Vagina (tissue), 2 donors: ENCODE data around the gene MKRN2. TPM values are rescaled to one million over a fixed set of nuclear protein-coding genes. Genes with fewer than 3 reads are reported as not detected.

Source experiments
- DNase-seq, 2 donors: peaks; one replicate each; pipeline ENCODE4 v3.0.0-alpha.2; 2017; ENCODE audit errors: extremely low spot score in 2 of 2
- H3K27ac ChIP-seq: fragments of 200-600 bp; sonication (generic); one replicate; pipeline ENCODE4 v1.5.1; 2019
- H3K27me3 ChIP-seq: fragments of 200-600 bp; sonication (generic); one replicate; pipeline ENCODE4 v1.5.1; 2019
- H3K36me3 ChIP-seq, 2 donors: fragments of 200-600 bp; sonication (generic); one replicate each; pipeline ENCODE4 v1.5.1; 2017 to 2019
- H3K4me1 ChIP-seq: fragments of 200-600 bp; sonication (generic); one replicate; pipeline ENCODE4 v1.5.1; 2019
- H3K4me3 ChIP-seq, 2 donors: fragments of 200-600 bp; sonication (generic); 1 replicate in 1 of 2; 2 replicates in 1 of 2; pipeline ENCODE4 v1.5.1; 2016 to 2019
- H3K9me3 ChIP-seq: fragments of 200-600 bp; sonication (generic); one replicate; pipeline ENCODE4 v1.5.1; 2019
- CTCF ChIP-seq, 3 experiments: fragments of 450-650 bp in 2 of 3; fragments of 200-600 bp in 1 of 3; sonication (generic) in 1 of 3; IDR thresholded peaks; one replicate each; pipeline ENCODE4 v1.5.1; 2017 to 2019; ENCODE audit warnings: antibody characterized with exemption in 3 of 3, mild to moderate bottlenecking in 2 of 3, moderate library complexity in 2 of 3
- POLR2A ChIP-seq, 2 donors: fragments of 450-650 bp; IDR thresholded peaks; one replicate each; pipeline ENCODE4 v1.6.1; 2017; ENCODE audit warnings: antibody characterized with exemption in 2 of 2, mild to moderate bottlenecking in 2 of 2, moderate library complexity in 2 of 2
- POLR2AphosphoS5 ChIP-seq, 2 donors: sonication (generic); formaldehyde crosslinking; IDR thresholded peaks; one replicate each; pipeline ENCODE4 v1.9.0; 2017; ENCODE audit warnings: antibody characterized with exemption in 2 of 2, mild to moderate bottlenecking in 2 of 2, low read depth in 1 of 2; ENCODE audit not compliant: insufficient read depth in 1 of 2
- intact Hi-C: fragments of 100-400 bp; cut with DNase I; formaldehyde crosslinking; loops from one replicate; pipeline ENCODE4 v1.15.1; 2023
- total RNA-seq: library from RNA; depleted of rRNA; stranded (reverse); fragments of >200 nt; gene quantifications from one replicate; pipeline ENCODE4 v1.2.3, GENCODE V29; 2016

MKRN2 gene
- total RNA-seq, 1 donor from 2014 or later, result 28.5 TPM

GRCh38 chr3:12585970-12586369, 29.1 kb downstream of the MKRN2 start:
- intact Hi-C loops, result no loop called here
- Histone ChIP-seq H3K4me1 (no peaks in the 10 kb centered on the region), H3K36me3 (peaks cover 0 to 83% of the 10 kb centered on the region in 2 donors), H3K27me3 (no peaks in the 10 kb centered on the region), H3K4me3 (no peak overlapping the region), H3K27ac (no peak overlapping the region), H3K9me3 (no peaks in the 10 kb centered on the region)
- TF ChIP-seq POLR2AphosphoS5 (IDR thresholded peaks at IDR 0.05; ENCODE audit: insufficient read depth in 1 of 2, low read depth in 1 of 2), result no peak
- no peak for TF ChIP-seq POLR2A (IDR thresholded peaks at IDR 0.05)
- TF ChIP-seq CTCF (IDR thresholded peaks at IDR 0.05), result no peak
- no peak for DNase-seq

- Histone ChIP-seq H3K27ac (no peak overlapping the region), H3K36me3 (peaks cover 0 to 84% of the 10 kb centered on the region in 2 donors), H3K4me1 (no peaks in the 10 kb centered on the region), H3K27me3 (no peaks in the 10 kb centered on the region), H3K4me3 (no peak overlapping the region), H3K9me3 (no peaks in the 10 kb centered on the region)
- intact Hi-C loops, result no loop called here
- no peak for TF ChIP-seq POLR2A (IDR thresholded peaks at IDR 0.05)
- no peak for TF ChIP-seq CTCF (IDR thresholded peaks at IDR 0.05)
- TF ChIP-seq POLR2AphosphoS5 (IDR thresholded peaks at IDR 0.05; ENCODE audit: insufficient read depth in 1 of 2, low read depth in 1 of 2), result no peak
- no peak for DNase-seq
Measured at GRCh38 chr3:12586403-12586802, 29.5 kb downstream of the MKRN2 start.

- no peak overlapping the region for H3K27ac ChIP-seq
- H3K27me3 ChIP-seq, result no peaks in the 10 kb centered on the region
- H3K4me3 ChIP-seq, result no peak overlapping the region
- H3K9me3 ChIP-seq, result no peaks in the 10 kb centered on the region
- peaks cover 0 to 78% of the 10 kb centered on the region in 2 donors for H3K36me3 ChIP-seq
- intact Hi-C loops, result no loop called here
- TF ChIP-seq POLR2A (IDR thresholded peaks at IDR 0.05) (no peak), POLR2AphosphoS5 (IDR thresholded peaks at IDR 0.05; ENCODE audit: insufficient read depth in 1 of 2, low read depth in 1 of 2) (no peak), CTCF (IDR thresholded peaks at IDR 0.05) (no peak)
- H3K4me1 ChIP-seq, result no peaks in the 10 kb centered on the region
- DNase-seq, result no peak
Measured at GRCh38 chr3:12588039-12589009, 31.4 kb downstream of the MKRN2 start.

GRCh38 chr3:12590096-12590495, 33.2 kb downstream of the MKRN2 start:
- DNase-seq, result no peak
- intact Hi-C loops, result no loop called here
- Histone ChIP-seq H3K4me3 (no peak overlapping the region), H3K4me1 (no peaks in the 10 kb centered on the region), H3K27me3 (no peaks in the 10 kb centered on the region), H3K27ac (no peak overlapping the region), H3K9me3 (no peaks in the 10 kb centered on the region), H3K36me3 (peaks cover 0 to 75% of the 10 kb centered on the region in 2 donors)
- TF ChIP-seq CTCF (IDR thresholded peaks at IDR 0.05) (no peak), POLR2AphosphoS5 (IDR thresholded peaks at IDR 0.05; ENCODE audit: insufficient read depth in 1 of 2, low read depth in 1 of 2) (no peak), POLR2A (IDR thresholded peaks at IDR 0.05) (no peak)

- no peaks in the 10 kb centered on the region for H3K9me3 ChIP-seq
- intact Hi-C loops, result no loop called here
- H3K4me1 ChIP-seq, result no peaks in the 10 kb centered on the region
- H3K27me3 ChIP-seq, result no peaks in the 10 kb centered on the region
- TF ChIP-seq POLR2AphosphoS5 (IDR thresholded peaks at IDR 0.05; ENCODE audit: insufficient read depth in 1 of 2, low read depth in 1 of 2) (no peak), CTCF (IDR thresholded peaks at IDR 0.05) (no peak), POLR2A (IDR thresholded peaks at IDR 0.05) (no peak)
- DNase-seq, result no peak
- H3K4me3 ChIP-seq, result no peak overlapping the region
- H3K36me3 ChIP-seq, result peaks cover 0 to 75% of the 10 kb centered on the region in 2 donors
- H3K27ac ChIP-seq, result no peak overlapping the region
Measured at GRCh38 chr3:12591456-12591855, 34.6 kb downstream of the MKRN2 start.
